Activated CD8-positive, alpha-beta memory T cell treated with anti-CD3 and anti-CD28 coated beads for 48 hours (primary cell): Measurements from ENCODE around the gene ISCA2.

ENCODE experiments used
- DNase-seq, 3 experiments: peaks; one replicate each; pipeline ENCODE4 v3.0.0-alpha.2; 2020; ENCODE audit warnings: low read depth in 2 of 3, low spot score in 2 of 3

ISCA2 gene

GRCh38 chr14:74507840-74508239, 14.3 kb downstream of the ISCA2 start:
- no peak for DNase-seq

- no peak for DNase-seq
These were observed 14.7 kb downstream of the ISCA2 start for GRCh38 chr14:74508292-74508731.

- no peak for DNase-seq
These were observed 15.4 kb downstream of the ISCA2 start for GRCh38 chr14:74508844-74509428.

GRCh38 chr14:74509587-74510222, 16.1 kb downstream of the ISCA2 start:
- DNase-seq, result no peak

GRCh38 chr14:74510223-74510931, 16.8 kb downstream of the ISCA2 start:
- no peak for DNase-seq

GRCh38 chr14:74510959-74511409, 17.4 kb downstream of the ISCA2 start:
- no peak for DNase-seq

GRCh38 chr14:74511966-74512830, 18.6 kb downstream of the ISCA2 start:
- no peak for DNase-seq

- DNase-seq, result no peak
These were observed 20.9 kb downstream of the ISCA2 start for GRCh38 chr14:74514471-74514941.

- DNase-seq, result no peak
These were observed 22.4 kb downstream of the ISCA2 start for GRCh38 chr14:74515891-74516412.

GRCh38 chr14:74516451-74517160, 23.0 kb downstream of the ISCA2 start:
- no peak for DNase-seq

- no peak for DNase-seq
These were observed 24.2 kb downstream of the ISCA2 start for GRCh38 chr14:74517731-74518130.

- DNase-seq, result no peak
These were observed 24.7 kb downstream of the ISCA2 start for GRCh38 chr14:74518221-74518620.

- no peak for DNase-seq
These were observed 25.9 kb downstream of the ISCA2 start for GRCh38 chr14:74519316-74520074.

GRCh38 chr14:74521756-74522155, 28.2 kb downstream of the ISCA2 start:
- no peak for DNase-seq

GRCh38 chr14:74522740-74523139, 29.2 kb downstream of the ISCA2 start:
- DNase-seq, result no peak

- DNase-seq, result no peak
These were observed 30.7 kb downstream of the ISCA2 start for GRCh38 chr14:74524076-74524811.

- no peak for DNase-seq
These were observed 31.2 kb downstream of the ISCA2 start for GRCh38 chr14:74524812-74525135.

- no peak for DNase-seq
These were observed 31.8 kb downstream of the ISCA2 start for GRCh38 chr14:74525361-74525851.
